Testis (tissue), 3 donors: ENCODE measurements around the gene NGLY1. TPM values are rescaled to one million over a fixed set of nuclear protein-coding genes. Genes with fewer than 3 reads are reported as not detected.

Source experiments
- DNase-seq: peaks from one replicate; pipeline ENCODE4 v3.0.0-alpha.2; 2019
- H3K27ac ChIP-seq, 2 donors: fragments of 200-600 bp; sonication (generic); one replicate each; pipeline ENCODE4 v1.5.1; 2019
- H3K27me3 ChIP-seq: fragments of 200-600 bp; sonication (generic); one replicate; pipeline ENCODE4 v1.5.1; 2019
- H3K36me3 ChIP-seq: fragments of 200-600 bp; sonication (generic); one replicate; pipeline ENCODE4 v1.5.1; 2017; ENCODE audit warnings: low read depth; ENCODE audit errors: missing control alignments
- H3K4me1 ChIP-seq: fragments of 200-600 bp; sonication (generic); one replicate; pipeline ENCODE4 v1.5.1; 2019
- H3K4me3 ChIP-seq, 2 donors: fragments of 200-600 bp; sonication (generic); one replicate each; pipeline ENCODE4 v1.5.1; 2017 to 2019
- H3K9me3 ChIP-seq: fragments of 200-600 bp; sonication (generic); one replicate; pipeline ENCODE4 v1.5.1; 2017
- POLR2A ChIP-seq: fragments of 450-650 bp; IDR thresholded peaks from one replicate; pipeline ENCODE4 v1.6.1; 2017; ENCODE audit warnings: antibody characterized with exemption, mild to moderate bottlenecking, moderate library complexity
- WGBS, 2 donors: methylation state at CpG; one replicate each; pipeline ENCODE4 v1.1.5; 2018; 5-methylcytosine and 5-hydroxymethylcytosine counted together
- intact Hi-C: fragments of 100-400 bp; cut with DNase I; formaldehyde crosslinking; loops from one replicate; pipeline ENCODE4 v1.15.1; 2023; ENCODE audit warnings: low total_unique reads
- polyA plus RNA-seq: library from polyadenylated mRNA; stranded (reverse); fragments of 350-450 nt; fragmentation: Illumina TruSeq; extraction: RNeasy Lipid Tissue Mini Kit (QIAGEN cat#74804); gene quantifications from one replicate; pipeline ENCODE4 v1.2.3, GENCODE V29; 2014; ENCODE audit warnings: low read depth, low replicate concordance; ENCODE audit not compliant: insufficient read depth
- total RNA-seq, 2 donors: library from RNA; depleted of rRNA; stranded (reverse); fragments of >200 nt; gene quantifications; one replicate each; pipeline ENCODE4 v1.2.3, GENCODE V29; 2016
- TF ChIP-seq, protein P1 (sequence below), 3 experiments: fragments of 450-650 bp in 2 of 3; fragments of 200-600 bp in 1 of 3; sonication (generic) in 1 of 3; IDR thresholded peaks; one replicate each; pipeline ENCODE4 v1.5.1; 2016 to 2019; ENCODE audit warnings: antibody characterized with exemption in 3 of 3, mild to moderate bottlenecking in 2 of 3, moderate library complexity in 1 of 3

NGLY1 gene
- total and polyA plus RNA-seq, 3 donors from 2014 or later: 58.2 to 108 (median 107) TPM

DNA sequence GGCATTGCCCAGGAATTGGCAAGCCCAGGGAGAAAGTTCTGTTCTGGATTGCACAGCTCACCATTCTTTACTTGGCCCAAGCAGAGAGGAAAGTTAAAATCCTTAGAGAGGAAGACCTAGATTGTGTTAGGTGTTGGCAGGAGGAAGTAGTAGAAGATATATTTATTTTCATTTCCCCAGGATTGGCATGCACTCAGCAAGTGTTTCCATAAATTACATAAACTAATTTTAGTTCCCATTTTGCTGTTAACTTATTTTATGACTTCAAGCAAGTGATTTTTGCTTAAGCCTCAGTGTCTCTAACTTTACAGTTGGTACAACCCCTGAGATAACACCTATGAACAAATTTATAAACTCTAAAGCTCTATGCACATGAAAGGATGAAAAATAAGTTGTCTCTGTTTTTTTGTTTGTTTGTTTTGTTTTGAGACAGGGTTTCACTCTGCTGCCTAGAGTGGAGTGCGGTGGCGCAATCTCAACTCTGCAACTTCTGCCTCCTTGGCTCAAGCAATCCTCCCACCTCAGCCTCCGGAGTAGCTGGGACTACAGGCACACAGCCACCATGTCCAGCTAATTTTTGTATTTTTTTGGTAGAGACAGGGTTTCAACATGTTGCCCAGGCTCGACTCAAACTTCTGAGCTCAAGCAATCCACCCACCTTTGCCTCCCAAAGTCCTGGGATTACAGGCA, 87.4 kb downstream of the NGLY1 start:
- Histone ChIP-seq H3K4me3 (no peak overlapping the region), H3K36me3 (no peaks in the 10 kb centered on the region), H3K9me3 (no peaks in the 10 kb centered on the region), H3K27me3 (no peaks in the 10 kb centered on the region), H3K27ac (no peak overlapping the region), H3K4me1 (no peaks in the 10 kb centered on the region)
- intact Hi-C loops: no loop called here
- TF ChIP-seq, protein P1, sequence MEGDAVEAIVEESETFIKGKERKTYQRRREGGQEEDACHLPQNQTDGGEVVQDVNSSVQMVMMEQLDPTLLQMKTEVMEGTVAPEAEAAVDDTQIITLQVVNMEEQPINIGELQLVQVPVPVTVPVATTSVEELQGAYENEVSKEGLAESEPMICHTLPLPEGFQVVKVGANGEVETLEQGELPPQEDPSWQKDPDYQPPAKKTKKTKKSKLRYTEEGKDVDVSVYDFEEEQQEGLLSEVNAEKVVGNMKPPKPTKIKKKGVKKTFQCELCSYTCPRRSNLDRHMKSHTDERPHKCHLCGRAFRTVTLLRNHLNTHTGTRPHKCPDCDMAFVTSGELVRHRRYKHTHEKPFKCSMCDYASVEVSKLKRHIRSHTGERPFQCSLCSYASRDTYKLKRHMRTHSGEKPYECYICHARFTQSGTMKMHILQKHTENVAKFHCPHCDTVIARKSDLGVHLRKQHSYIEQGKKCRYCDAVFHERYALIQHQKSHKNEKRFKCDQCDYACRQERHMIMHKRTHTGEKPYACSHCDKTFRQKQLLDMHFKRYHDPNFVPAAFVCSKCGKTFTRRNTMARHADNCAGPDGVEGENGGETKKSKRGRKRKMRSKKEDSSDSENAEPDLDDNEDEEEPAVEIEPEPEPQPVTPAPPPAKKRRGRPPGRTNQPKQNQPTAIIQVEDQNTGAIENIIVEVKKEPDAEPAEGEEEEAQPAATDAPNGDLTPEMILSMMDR (IDR thresholded peaks at IDR 0.05): no peak
- TF ChIP-seq POLR2A: no peak
- WGBS, 2 donors: 87 to 94% methylated on average over 4 of the region's 4 CpGs
- DNase-seq: no peak

DNA sequence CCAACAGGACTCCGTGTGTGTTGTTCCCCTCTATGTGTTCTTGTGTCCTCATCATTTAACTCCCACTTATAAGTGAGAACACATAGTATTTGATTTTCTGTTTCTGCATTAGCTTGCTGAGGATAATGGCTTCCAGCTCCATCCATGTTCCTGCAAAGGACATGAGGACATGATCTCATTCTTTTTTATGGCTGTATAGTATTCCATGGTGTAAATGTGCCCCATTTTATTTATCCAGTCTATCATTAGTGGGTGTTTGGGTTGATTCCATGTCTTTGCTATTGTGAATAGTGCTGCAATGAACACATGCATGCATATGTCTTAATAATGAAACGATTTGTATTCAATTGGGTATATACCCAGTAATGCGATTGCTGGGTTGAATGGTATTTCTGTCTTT, 90.0 kb downstream of the NGLY1 start:
- Histone ChIP-seq H3K4me1 (no peaks in the 10 kb centered on the region), H3K9me3 (no peaks in the 10 kb centered on the region), H3K27me3 (no peaks in the 10 kb centered on the region), H3K27ac (no peak overlapping the region), H3K36me3 (no peaks in the 10 kb centered on the region), H3K4me3 (no peak overlapping the region)
- DNase-seq: no peak
- intact Hi-C loops: no loop called here
- no peak for TF ChIP-seq POLR2A
- TF ChIP-seq, protein P1 (IDR thresholded peaks at IDR 0.05): no peak
- 61 to 85% methylated on average over 3 of the region's 3 CpGs for WGBS, 2 donors

DNA sequence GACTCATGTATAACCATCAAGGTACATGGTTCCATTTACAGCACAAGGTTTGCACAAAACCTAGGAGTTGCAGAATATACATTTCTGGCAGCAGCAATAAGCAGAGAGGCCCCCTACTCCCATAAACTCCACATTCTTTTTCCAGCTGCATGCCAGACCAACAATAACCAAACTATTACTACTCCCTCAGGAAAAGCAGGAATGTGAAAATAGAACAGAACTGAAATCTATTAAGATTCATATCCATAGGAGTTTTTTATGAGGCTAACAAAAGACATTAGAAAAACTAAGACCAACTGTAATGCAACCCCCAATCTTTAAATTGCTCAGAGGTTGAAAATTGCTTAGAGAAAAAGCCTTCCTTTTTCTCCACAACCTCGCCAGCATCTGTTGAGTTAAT, 90.9 kb downstream of the NGLY1 start:
- intact Hi-C loops: no loop called here
- no peaks in the 10 kb centered on the region for H3K36me3 ChIP-seq
- TF ChIP-seq, protein P1 (IDR thresholded peaks at IDR 0.05): no peak
- TF ChIP-seq POLR2A: no peak
- H3K9me3 ChIP-seq: no peaks in the 10 kb centered on the region
- no peak overlapping the region for H3K27ac ChIP-seq
- no peaks in the 10 kb centered on the region for H3K27me3 ChIP-seq
- no peaks in the 10 kb centered on the region for H3K4me1 ChIP-seq
- WGBS, 2 donors: 48 to 59% methylated on average over 1 of the region's 1 CpG
- no peak for DNase-seq
- no peak overlapping the region for H3K4me3 ChIP-seq

DNA sequence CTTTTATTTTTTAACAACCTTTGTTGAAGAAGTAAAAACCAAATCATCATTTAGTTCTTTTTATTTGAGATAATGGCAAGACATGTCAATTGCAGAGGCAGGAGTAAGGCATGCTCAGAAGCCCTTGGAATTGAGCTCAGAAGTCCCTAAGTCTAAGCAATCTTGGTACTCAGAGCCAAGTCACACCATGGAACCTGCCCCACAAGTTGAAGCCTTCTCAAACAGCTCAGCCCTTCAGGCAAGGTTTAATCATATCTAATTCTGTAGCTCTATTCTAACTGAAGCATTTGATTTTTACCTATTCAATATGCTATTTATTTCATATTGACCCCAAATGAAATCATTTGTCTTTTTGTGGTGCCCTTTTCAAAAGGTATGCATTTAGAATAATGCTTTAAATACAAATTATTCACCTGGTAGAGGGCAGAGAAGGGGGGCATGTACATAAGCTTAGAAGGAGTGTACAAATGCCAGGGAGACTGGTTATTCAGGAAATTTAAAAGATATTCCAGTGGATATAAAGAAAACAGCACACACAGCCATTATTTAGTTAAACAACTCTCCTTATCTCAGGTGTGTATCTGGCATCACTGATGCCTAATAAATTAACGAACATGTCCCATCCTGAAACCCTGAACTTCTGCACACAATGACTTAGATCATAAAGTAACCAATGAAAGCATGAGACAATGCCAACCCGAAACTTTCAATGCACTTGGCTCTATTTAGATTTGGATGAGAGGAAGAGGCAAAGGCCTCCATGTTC, 92.3 kb downstream of the NGLY1 start:
- Histone ChIP-seq H3K4me3 (no peak overlapping the region), H3K27ac (no peak overlapping the region), H3K27me3 (no peaks in the 10 kb centered on the region), H3K36me3 (no peaks in the 10 kb centered on the region), H3K4me1 (no peaks in the 10 kb centered on the region), H3K9me3 (no peaks in the 10 kb centered on the region)
- intact Hi-C loops: no loop called here
- TF ChIP-seq POLR2A: no peak
- TF ChIP-seq, protein P1 (IDR thresholded peaks at IDR 0.05): no peak
- WGBS, 2 donors: 95 to 98% methylated on average over 2 of the region's 2 CpGs
- DNase-seq: no peak
